ENCODE results near the gene DLGAP1. TPM values are rescaled to one million over a fixed set of nuclear protein-coding genes. Genes with fewer than 3 reads are reported as not detected.

DLGAP1 gene
- total and polyA plus RNA-seq, 10 donors = 0.11 to 6.0 (median 2.1) TPM

GRCh38 chr18:3753106-3753505 lies 702.0 kb downstream of the DLGAP1 start:
- 74 to 86% (median 79%) methylated on average over 4 of the region's 4 CpGs for WGBS, 5 donors
- H3K9me3 ChIP-seq = peaks cover 0 to 25% (median 13%) of the 10 kb centered on the region in 8 donors
- no peaks in the 10 kb centered on the region for H3K27me3 ChIP-seq (replicated peaks in 1 of 7)
- H3K27ac ChIP-seq = no peak overlapping the region
- no peak for TF ChIP-seq POLR2AphosphoS5 (IDR thresholded peaks at IDR 0.05)
- no peak for TF ChIP-seq POLR2A (IDR thresholded peaks at IDR 0.05)
- TF ChIP-seq CTCF (IDR thresholded peaks at IDR 0.05 in 8 of 11, conservative IDR thresholded peaks at IDR 0.05 in 3 of 11) = no peak
- no peak for DNase-seq
- H3K4me3 ChIP-seq = no peak overlapping the region
- intact Hi-C loops (cut with DNase I; ENCODE audit: low total_unique reads) = no loop called here
- H3K4me1 ChIP-seq = no peaks in the 10 kb centered on the region
- no peaks in the 10 kb centered on the region for H3K36me3 ChIP-seq

- intact Hi-C loops (cut with DNase I; ENCODE audit: low total_unique reads) = no loop called here
- Histone ChIP-seq H3K4me3 (no peak overlapping the region), H3K4me1 (no peaks in the 10 kb centered on the region), H3K9me3 (no peaks in the 10 kb centered on the region), H3K27me3 (replicated peaks in 1 of 7) (no peaks in the 10 kb centered on the region), H3K36me3 (no peaks in the 10 kb centered on the region), H3K27ac (no peak overlapping the region)
- 59 to 93% (median 71%) methylated on average over 3 of the region's 3 CpGs for WGBS, 5 donors
- no peak for TF ChIP-seq POLR2A (IDR thresholded peaks at IDR 0.05)
- no peak for TF ChIP-seq POLR2AphosphoS5 (IDR thresholded peaks at IDR 0.05)
- TF ChIP-seq CTCF (IDR thresholded peaks at IDR 0.05 in 8 of 11, conservative IDR thresholded peaks at IDR 0.05 in 3 of 11) = no peak
- no peak for DNase-seq
Observed at GRCh38 chr18:3748086-3748485, 707.0 kb downstream of the DLGAP1 start.

DNA sequence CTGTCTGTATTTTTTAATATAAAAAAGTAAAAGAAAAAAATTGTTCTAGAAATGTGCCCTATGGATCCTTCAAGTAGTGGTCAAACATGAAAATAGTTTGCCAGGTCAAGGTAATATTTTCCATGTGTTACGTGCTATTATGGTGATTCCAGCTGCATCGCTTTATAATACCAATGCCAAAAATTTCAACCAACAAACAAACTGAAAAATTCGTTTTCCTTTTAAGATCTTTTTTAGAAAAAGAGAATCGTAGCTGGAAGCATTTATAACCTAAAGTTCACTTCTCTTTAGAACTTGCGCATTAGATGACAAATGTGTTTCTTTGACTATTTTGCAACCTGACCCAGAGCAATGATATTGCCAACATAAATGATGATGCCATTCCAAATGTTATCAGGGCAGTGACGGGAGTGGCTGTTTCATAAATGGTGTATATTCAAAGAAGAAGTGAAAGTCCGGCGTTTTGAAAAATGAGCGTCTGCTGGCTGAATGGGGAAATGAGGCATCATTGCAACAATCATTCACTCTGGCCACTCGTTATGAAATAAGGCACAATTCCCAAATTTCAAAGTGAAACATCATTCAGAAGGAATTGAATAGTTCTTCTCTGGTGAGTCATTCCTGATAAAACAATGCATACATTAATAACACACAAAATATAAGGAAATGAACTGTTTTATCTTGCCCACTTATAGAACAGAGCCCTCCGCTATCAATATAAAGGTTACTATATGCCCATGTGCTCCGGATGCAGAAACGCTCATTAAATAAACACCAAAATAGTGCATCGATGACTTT lies 707.7 kb downstream of the DLGAP1 start:
- DNase-seq = no peak
- H3K9me3 ChIP-seq = no peaks in the 10 kb centered on the region
- WGBS, 5 donors = 55 to 70% (median 58%) methylated on average over 14 of the region's 14 CpGs
- TF ChIP-seq CTCF (IDR thresholded peaks at IDR 0.05 in 8 of 11, conservative IDR thresholded peaks at IDR 0.05 in 3 of 11) (no peak), POLR2AphosphoS5 (IDR thresholded peaks at IDR 0.05) (no peak), POLR2A (IDR thresholded peaks at IDR 0.05) (no peak)
- H3K27me3 ChIP-seq (replicated peaks in 1 of 7) = no peaks in the 10 kb centered on the region
- H3K4me3 ChIP-seq = no peak overlapping the region
- H3K27ac ChIP-seq = peak overlapping the region in 4 of 8 donors; percentile 10 to 60 (median 38)
- intact Hi-C loops (cut with DNase I; ENCODE audit: low total_unique reads) = no loop called here
- H3K4me1 ChIP-seq = no peaks in the 10 kb centered on the region
- H3K36me3 ChIP-seq = no peaks in the 10 kb centered on the region

GRCh38 chr18:3742541-3742940 lies 712.6 kb downstream of the DLGAP1 start:
- no peak for TF ChIP-seq CTCF (IDR thresholded peaks at IDR 0.05 in 8 of 11, conservative IDR thresholded peaks at IDR 0.05 in 3 of 11)
- TF ChIP-seq POLR2A (IDR thresholded peaks at IDR 0.05) = no peak
- TF ChIP-seq POLR2AphosphoS5 (IDR thresholded peaks at IDR 0.05) = no peak
- no peaks in the 10 kb centered on the region for H3K4me1 ChIP-seq
- H3K9me3 ChIP-seq = no peaks in the 10 kb centered on the region
- H3K36me3 ChIP-seq = no peaks in the 10 kb centered on the region
- WGBS, 5 donors = 0 to 33% (median 19%) methylated on average over 1 of the region's 1 CpG
- no peak overlapping the region for H3K27ac ChIP-seq
- H3K27me3 ChIP-seq (replicated peaks in 1 of 7) = no peaks in the 10 kb centered on the region
- H3K4me3 ChIP-seq = no peak overlapping the region
- intact Hi-C loops (cut with DNase I; ENCODE audit: low total_unique reads) = no loop called here
- DNase-seq = no peak

All from spleen (tissue), 11 donors.